Body of pancreas (tissue), 4 donors: ENCODE measurements around the gene GPANK1.

ENCODE experiments used
- CTCF ChIP-seq, 7 experiments: fragments of 450-650 bp in 4 of 7; fragments of 200-600 bp in 3 of 7; sonication (generic) in 3 of 7; IDR thresholded peaks; one replicate each; pipeline ENCODE4 v1.5.1; 2016 to 2019; ENCODE audit warnings: antibody characterized with exemption in 7 of 7
- POLR2A ChIP-seq, 3 donors: fragments of 450-650 bp; IDR thresholded peaks; one replicate each; pipeline ENCODE4 v1.6.1; 2016; ENCODE audit warnings: antibody characterized with exemption in 3 of 3, mild to moderate bottlenecking in 2 of 3

- no peak for TF ChIP-seq CTCF (IDR thresholded peaks at IDR 0.05)
- no peak for TF ChIP-seq POLR2A (IDR thresholded peaks at IDR 0.05)
Observed at GRCh38 chr6:31632279-31632946, 32.4 kb downstream of the GPANK1 start.
